CD14-positive monocyte (primary cell): ENCODE measurements around the gene SMYD3. TPM values are rescaled to one million over a fixed set of nuclear protein-coding genes. Genes with fewer than 3 reads are reported as not detected.
A peak's percentile ranks its signal among the peaks of the same experiment; 100 is the strongest.

ENCODE experiments used
- DNase-seq, 3 donors: peaks; one replicate each; pipeline ENCODE4 v3.0.0-alpha.2; 2011 to 2022
- H2AFZ ChIP-seq: 2 replicates; pipeline ENCODE4 v1.6.0; 2012; ENCODE audit warnings: mild to moderate bottlenecking, low read depth, low read length, inconsistent platforms; ENCODE audit not compliant: insufficient read depth, poor library complexity, severe bottlenecking
- H3K27ac ChIP-seq, 2 donors: 1 replicate in 1 of 2; 2 replicates in 1 of 2; pipeline ENCODE4 v1.5.1; 2012 to 2013; ENCODE audit warnings: low read length in 2 of 2, control low read depth in 1 of 2, inconsistent platforms in 1 of 2, low read depth in 1 of 2, mild to moderate bottlenecking in 1 of 2
- H3K27me3 ChIP-seq, 2 donors: one replicate each; pipeline versions ENCODE4 v1.6.0 to v1.6.1; 2011 to 2013; ENCODE audit warnings: low read length in 2 of 2; ENCODE audit not compliant: control insufficient read depth in 2 of 2, insufficient read depth in 2 of 2
- H3K36me3 ChIP-seq, 2 donors: replicated peaks in 1 of 2; 1 replicate in 1 of 2; 2 replicates in 1 of 2; pipeline versions ENCODE4 v1.5.1 to v1.6.1; 2012 to 2013; ENCODE audit warnings: low read length in 2 of 2, control low read depth in 1 of 2, inconsistent platforms in 1 of 2, mild to moderate bottlenecking in 1 of 2; ENCODE audit not compliant: insufficient read depth in 2 of 2, control insufficient read depth in 1 of 2
- H3K4me1 ChIP-seq, 2 donors: 1 replicate in 1 of 2; 2 replicates in 1 of 2; pipeline versions ENCODE4 v1.5.1 to v1.6.1; 2012 to 2013; ENCODE audit warnings: low read length in 2 of 2, control low read depth in 1 of 2, inconsistent platforms in 1 of 2, mild to moderate bottlenecking in 1 of 2, moderate library complexity in 1 of 2; ENCODE audit not compliant: insufficient read depth in 2 of 2, control insufficient read depth in 1 of 2
- H3K4me2 ChIP-seq: replicated peaks from 2 replicates; pipeline ENCODE3; 2012; ENCODE audit warnings: low read length, moderate library complexity, mild to moderate bottlenecking; ENCODE audit not compliant: poor library complexity, severe bottlenecking; ENCODE audit errors: extremely low read depth
- H3K4me3 ChIP-seq, 3 experiments: fragments of 200-600 bp in 1 of 3; sonication (generic) in 1 of 3; replicated peaks in 1 of 3; 1 replicate in 2 of 3; 2 replicates in 1 of 3; pipeline ENCODE4 v1.5.1; 2011 to 2013; ENCODE audit warnings: low read length in 3 of 3, mild to moderate bottlenecking in 3 of 3, control low read depth in 2 of 3, low read depth in 2 of 3, inconsistent platforms in 1 of 3, moderate library complexity in 1 of 3
- H3K79me2 ChIP-seq: 2 replicates; pipeline ENCODE4 v1.6.0; 2012; ENCODE audit warnings: mild to moderate bottlenecking, control low read depth, inconsistent platforms, low read length, moderate library complexity; ENCODE audit not compliant: insufficient read depth
- H3K9ac ChIP-seq: 2 replicates; pipeline ENCODE4 v1.6.0; 2017; ENCODE audit warnings: low read length, mild to moderate bottlenecking; ENCODE audit not compliant: insufficient read depth, poor library complexity, severe bottlenecking
- H3K9me3 ChIP-seq, 2 donors: replicated peaks in 1 of 2; 1 replicate in 1 of 2; 2 replicates in 1 of 2; pipeline versions ENCODE4 v1.5.1 to v1.6.1; 2012 to 2013; ENCODE audit warnings: low read length in 2 of 2, control low read depth in 1 of 2; ENCODE audit not compliant: control insufficient read depth in 1 of 2, insufficient read depth in 1 of 2
- H4K20me1 ChIP-seq: 2 replicates; pipeline ENCODE4 v1.6.0; 2012; ENCODE audit warnings: mild to moderate bottlenecking, low read length, control low read depth, moderate library complexity; ENCODE audit not compliant: insufficient read depth
- H3K27ac Mint-ChIP-seq, 7 donors: one replicate each; pipeline ENCODE4 v1.8.0; 2020; ENCODE audit warnings: mild to moderate bottlenecking in 7 of 7, mixed read lengths in 7 of 7, moderate library complexity in 6 of 7, inconsistent platforms in 2 of 7
- H3K27me3 Mint-ChIP-seq, 3 donors: one replicate each; pipeline ENCODE4 v1.8.0; 2021 to 2022; ENCODE audit warnings: low read depth in 3 of 3, mild to moderate bottlenecking in 3 of 3, mixed read lengths in 3 of 3, moderate library complexity in 3 of 3, inconsistent platforms in 1 of 3
- H3K36me3 Mint-ChIP-seq, 2 donors: one replicate each; pipeline ENCODE4 v1.8.0; 2020; ENCODE audit warnings: mixed read lengths in 2 of 2, inconsistent platforms in 1 of 2, mild to moderate bottlenecking in 1 of 2
- H3K4me1 Mint-ChIP-seq: one replicate; pipeline ENCODE4 v1.8.0; 2020; ENCODE audit warnings: mild to moderate bottlenecking, mixed read lengths
- H3K4me3 Mint-ChIP-seq, 2 donors: one replicate each; pipeline ENCODE4 v1.8.0; 2020; ENCODE audit warnings: mild to moderate bottlenecking in 2 of 2, mixed read lengths in 2 of 2, moderate library complexity in 1 of 2
- H3K9me3 Mint-ChIP-seq, 7 donors: one replicate each; pipeline ENCODE4 v1.8.0; 2020 to 2022; ENCODE audit warnings: mixed read lengths in 7 of 7, mild to moderate bottlenecking in 6 of 7, moderate library complexity in 6 of 7, inconsistent platforms in 2 of 7
- CTCF ChIP-seq: fragments of 200-600 bp; IDR thresholded peaks from one replicate; pipeline ENCODE4 v1.8.0; 2022; ENCODE audit warnings: antibody characterized with exemption, mild to moderate bottlenecking
- WGBS: methylation state at CpG from one replicate; pipeline ENCODE4 v1.1.5; 2013; ENCODE audit warnings: missing lambda C conversion rate; ENCODE audit not compliant: insufficient coverage; 5-methylcytosine and 5-hydroxymethylcytosine counted together
- intact Hi-C, 2 donors: fragments of 100-400 bp; cut with micrococcal nuclease; formaldehyde crosslinking; loops; one replicate each; pipeline versions ENCODE4 v1.15.0 to v1.15.1; 2023
- polyA plus RNA-seq, 3 donors: library from polyadenylated mRNA; depleted of rRNA in 1 of 3; unstranded in 2 of 3; stranded (reverse) in 1 of 3; fragments of 300-500 nt in 2 of 3; fragments of >200 nt in 1 of 3; fragmentation: Illumina TruSeq in 2 of 3; gene quantifications; 1 replicate in 2 of 3; 2 replicates in 1 of 3; pipeline ENCODE4 v1.2.3, GENCODE V29; 2012 to 2021

The SMYD3 gene
- polyA plus RNA-seq, 3 donors: 2.7 to 8.4 (median 4.0) TPM

GRCh38 chr1:245986404-245987218 is 520.5 kb downstream of the SMYD3 start:
- no peak for DNase-seq
- Histone ChIP-seq H3K9me3 (no peaks in the 10 kb centered on the region), H2AFZ (no peak overlapping the region), H3K27me3 (no peaks in the 10 kb centered on the region), H3K27ac (no peak overlapping the region), H3K9ac (no peak overlapping the region), H3K36me3 (no peaks in the 10 kb centered on the region), H3K4me1 (peaks cover 0 to 4% of the 10 kb centered on the region in 2 donors), H3K79me2 (no peaks in the 10 kb centered on the region), H4K20me1 (no peaks in the 10 kb centered on the region), H3K4me3 (no peak overlapping the region), H3K4me2 (no peak overlapping the region)
- H3K4me3 Mint-ChIP-seq: no peak overlapping the region
- intact Hi-C loops: no loop called here
- H3K36me3 Mint-ChIP-seq: no peaks in the 10 kb centered on the region
- H3K27me3 Mint-ChIP-seq: no peaks in the 10 kb centered on the region
- no peak overlapping the region for H3K27ac Mint-ChIP-seq
- TF ChIP-seq CTCF: no peak
- H3K4me1 Mint-ChIP-seq: peaks cover 6% of the 10 kb centered on the region
- H3K9me3 Mint-ChIP-seq: peaks cover 0 to 1% (median 0%) of the 10 kb centered on the region in 7 donors
- WGBS: 88% methylated on average over 6 of the region's 12 CpGs

GRCh38 chr1:245984390-245985155 is 522.5 kb downstream of the SMYD3 start:
- H3K36me3 Mint-ChIP-seq: no peaks in the 10 kb centered on the region
- H3K9me3 Mint-ChIP-seq: peaks cover 0 to 1% (median 0%) of the 10 kb centered on the region in 7 donors

More at GRCh38 chr1:245984390-245985155, 522.5 kb downstream of the SMYD3 start:
- Histone ChIP-seq H2AFZ (no peak overlapping the region), H3K36me3 (no peaks in the 10 kb centered on the region), H3K9ac (no peak overlapping the region), H4K20me1 (no peaks in the 10 kb centered on the region), H3K4me1 (no peaks in the 10 kb centered on the region), H3K79me2 (no peaks in the 10 kb centered on the region), H3K27me3 (no peaks in the 10 kb centered on the region), H3K9me3 (no peaks in the 10 kb centered on the region), H3K4me3 (no peak overlapping the region), H3K27ac (no peak overlapping the region), H3K4me2 (no peak overlapping the region)
- H3K27me3 Mint-ChIP-seq: no peaks in the 10 kb centered on the region
- intact Hi-C loops: no loop called here
- 94% methylated on average over 6 of the region's 7 CpGs for whole genome bisulfite sequencing
- TF ChIP-seq CTCF: no peak
- no peak for DNase-seq
- H3K27ac Mint-ChIP-seq: peak overlapping the region in 1 of 7 donors; percentile 5
- no peak overlapping the region for H3K4me3 Mint-ChIP-seq
- H3K4me1 Mint-ChIP-seq: no peaks in the 10 kb centered on the region
